ENCODE measurements around the gene TRMT11.

DNA sequence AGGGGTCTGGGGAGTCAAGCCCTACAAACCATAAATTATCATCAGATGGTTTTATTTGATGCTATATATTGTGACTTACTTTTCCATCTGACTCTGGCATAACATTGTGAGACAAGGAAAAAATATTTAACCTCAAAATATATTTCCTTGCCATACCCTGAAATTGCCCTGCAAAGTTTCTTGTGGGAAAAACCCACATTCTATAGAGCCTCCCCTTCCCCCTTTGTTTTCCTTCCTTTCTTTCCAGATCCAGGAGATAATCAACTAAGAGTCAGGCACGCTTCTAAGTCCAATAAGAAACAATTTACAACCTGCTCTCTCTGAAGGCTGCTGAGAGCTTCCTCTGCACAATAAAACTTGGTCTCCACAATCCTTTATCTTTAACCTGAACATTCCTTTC lies 47.3 kb upstream of the TRMT11 start:
- TF ChIP-seq YY1 (IDR thresholded peaks at IDR 0.05; ENCODE audit: low read depth) (no peak), TCF12 (IDR thresholded peaks at IDR 0.05; ENCODE audit: low read depth) (no peak), RAD21 (IDR thresholded peaks at IDR 0.05; ENCODE audit: low read depth) (no peak), TAF1 (IDR thresholded peaks at IDR 0.05; ENCODE audit: low read depth) (no peak), CREB1 (IDR thresholded peaks at IDR 0.05; ENCODE audit: low read depth) (no peak), EP300 (IDR thresholded peaks at IDR 0.05; ENCODE audit: borderline replicate concordance) (no peak), CEBPB (IDR thresholded peaks at IDR 0.05) (no peak), ZBTB7A (IDR thresholded peaks at IDR 0.05; ENCODE audit: low read depth) (no peak), EGR1 (IDR thresholded peaks at IDR 0.05) (no peak), TEAD4 (IDR thresholded peaks at IDR 0.05) (no peak)
- TF ChIP-seq, protein P1, sequence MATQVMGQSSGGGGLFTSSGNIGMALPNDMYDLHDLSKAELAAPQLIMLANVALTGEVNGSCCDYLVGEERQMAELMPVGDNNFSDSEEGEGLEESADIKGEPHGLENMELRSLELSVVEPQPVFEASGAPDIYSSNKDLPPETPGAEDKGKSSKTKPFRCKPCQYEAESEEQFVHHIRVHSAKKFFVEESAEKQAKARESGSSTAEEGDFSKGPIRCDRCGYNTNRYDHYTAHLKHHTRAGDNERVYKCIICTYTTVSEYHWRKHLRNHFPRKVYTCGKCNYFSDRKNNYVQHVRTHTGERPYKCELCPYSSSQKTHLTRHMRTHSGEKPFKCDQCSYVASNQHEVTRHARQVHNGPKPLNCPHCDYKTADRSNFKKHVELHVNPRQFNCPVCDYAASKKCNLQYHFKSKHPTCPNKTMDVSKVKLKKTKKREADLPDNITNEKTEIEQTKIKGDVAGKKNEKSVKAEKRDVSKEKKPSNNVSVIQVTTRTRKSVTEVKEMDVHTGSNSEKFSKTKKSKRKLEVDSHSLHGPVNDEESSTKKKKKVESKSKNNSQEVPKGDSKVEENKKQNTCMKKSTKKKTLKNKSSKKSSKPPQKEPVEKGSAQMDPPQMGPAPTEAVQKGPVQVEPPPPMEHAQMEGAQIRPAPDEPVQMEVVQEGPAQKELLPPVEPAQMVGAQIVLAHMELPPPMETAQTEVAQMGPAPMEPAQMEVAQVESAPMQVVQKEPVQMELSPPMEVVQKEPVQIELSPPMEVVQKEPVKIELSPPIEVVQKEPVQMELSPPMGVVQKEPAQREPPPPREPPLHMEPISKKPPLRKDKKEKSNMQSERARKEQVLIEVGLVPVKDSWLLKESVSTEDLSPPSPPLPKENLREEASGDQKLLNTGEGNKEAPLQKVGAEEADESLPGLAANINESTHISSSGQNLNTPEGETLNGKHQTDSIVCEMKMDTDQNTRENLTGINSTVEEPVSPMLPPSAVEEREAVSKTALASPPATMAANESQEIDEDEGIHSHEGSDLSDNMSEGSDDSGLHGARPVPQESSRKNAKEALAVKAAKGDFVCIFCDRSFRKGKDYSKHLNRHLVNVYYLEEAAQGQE (IDR thresholded peaks at IDR 0.05; ENCODE audit: low read depth): no peak
- TF ChIP-seq, protein P2, sequence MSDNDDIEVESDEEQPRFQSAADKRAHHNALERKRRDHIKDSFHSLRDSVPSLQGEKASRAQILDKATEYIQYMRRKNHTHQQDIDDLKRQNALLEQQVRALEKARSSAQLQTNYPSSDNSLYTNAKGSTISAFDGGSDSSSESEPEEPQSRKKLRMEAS (IDR thresholded peaks at IDR 0.05): no peak

Data from Ishikawa (cell line).